ENCODE data around the gene PGLYRP2.

DNA sequence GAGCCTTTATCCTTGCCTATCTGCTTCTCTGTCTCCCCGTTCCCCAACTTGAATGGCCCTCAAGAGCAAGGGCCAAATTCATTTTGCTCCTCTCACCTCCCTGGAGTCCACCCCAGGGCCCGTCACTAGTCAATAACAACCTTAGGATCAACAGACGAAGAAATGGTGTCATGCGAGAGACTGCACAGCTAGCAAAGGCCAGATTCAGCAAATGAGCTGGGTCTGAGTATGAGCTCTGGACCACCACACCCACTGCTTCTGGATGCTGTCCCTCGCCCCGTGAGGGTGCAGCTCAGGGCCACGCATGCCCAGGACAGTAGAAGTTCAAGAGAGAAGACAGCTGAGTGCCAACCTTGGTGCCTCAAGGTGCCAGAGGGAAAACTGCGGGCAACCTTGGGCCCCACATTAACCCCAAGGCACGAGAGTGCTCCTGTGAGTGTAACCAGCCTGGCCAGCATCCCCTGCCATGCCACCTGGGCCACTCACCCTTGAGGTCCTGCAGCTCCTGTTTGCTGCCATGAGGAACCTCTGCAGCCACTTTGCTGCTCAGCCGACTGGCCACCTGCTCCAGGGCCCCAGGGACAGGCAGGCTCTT is 48.7 kb downstream of the PGLYRP2 start:
- TF ChIP-seq, protein P1, sequence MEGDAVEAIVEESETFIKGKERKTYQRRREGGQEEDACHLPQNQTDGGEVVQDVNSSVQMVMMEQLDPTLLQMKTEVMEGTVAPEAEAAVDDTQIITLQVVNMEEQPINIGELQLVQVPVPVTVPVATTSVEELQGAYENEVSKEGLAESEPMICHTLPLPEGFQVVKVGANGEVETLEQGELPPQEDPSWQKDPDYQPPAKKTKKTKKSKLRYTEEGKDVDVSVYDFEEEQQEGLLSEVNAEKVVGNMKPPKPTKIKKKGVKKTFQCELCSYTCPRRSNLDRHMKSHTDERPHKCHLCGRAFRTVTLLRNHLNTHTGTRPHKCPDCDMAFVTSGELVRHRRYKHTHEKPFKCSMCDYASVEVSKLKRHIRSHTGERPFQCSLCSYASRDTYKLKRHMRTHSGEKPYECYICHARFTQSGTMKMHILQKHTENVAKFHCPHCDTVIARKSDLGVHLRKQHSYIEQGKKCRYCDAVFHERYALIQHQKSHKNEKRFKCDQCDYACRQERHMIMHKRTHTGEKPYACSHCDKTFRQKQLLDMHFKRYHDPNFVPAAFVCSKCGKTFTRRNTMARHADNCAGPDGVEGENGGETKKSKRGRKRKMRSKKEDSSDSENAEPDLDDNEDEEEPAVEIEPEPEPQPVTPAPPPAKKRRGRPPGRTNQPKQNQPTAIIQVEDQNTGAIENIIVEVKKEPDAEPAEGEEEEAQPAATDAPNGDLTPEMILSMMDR (IDR thresholded peaks at IDR 0.05; ENCODE audit: borderline replicate concordance, extremely low read depth, low read length, poor library complexity, severe bottlenecking), result no peak
- no peak for TF ChIP-seq EZH2 (IDR thresholded peaks at IDR 0.05; ENCODE audit: borderline replicate concordance, low read depth, low read length, severe bottlenecking)
